Prostate gland (tissue), 2 donors: ENCODE data around the gene GNLY. TPM values are rescaled to one million over a fixed set of nuclear protein-coding genes. Genes with fewer than 3 reads are reported as not detected.
"Not testable (repeated sequence)": the region's sequence is repeated elsewhere in the genome, so short reads cannot be mapped to it uniquely, and the experiment has no call there.

Source experiments
- DNase-seq: peaks from one replicate; pipeline ENCODE4 v3.0.0-alpha.2; 2019; ENCODE audit warnings: low spot score
- H3K27ac ChIP-seq, 2 donors: fragments of 200-600 bp; sonication (generic); 2 replicates each; pipeline ENCODE4 v1.5.1; 2017 to 2019
- H3K27me3 ChIP-seq: fragments of 200-600 bp; sonication (generic); replicated peaks from 2 replicates; pipeline ENCODE4 v1.5.1; 2019; ENCODE audit not compliant: insufficient read depth
- H3K36me3 ChIP-seq, 2 donors: fragments of 200-600 bp; sonication (generic); 1 replicate in 1 of 2; 2 replicates in 1 of 2; pipeline versions ENCODE4 v1.5.1 to v1.8.1; 2017 to 2019
- H3K4me1 ChIP-seq: fragments of 200-600 bp; sonication (generic); replicated peaks from 2 replicates; pipeline ENCODE4 v1.5.1; 2019
- H3K4me3 ChIP-seq, 2 donors: fragments of 200-600 bp; sonication (generic); 2 replicates each; pipeline ENCODE4 v1.5.1; 2017 to 2019
- H3K9me3 ChIP-seq: fragments of 200-600 bp; sonication (generic); 2 replicates; pipeline ENCODE4 v1.5.1; 2017
- CTCF ChIP-seq, 4 experiments: fragments of 200-600 bp in 2 of 4; fragments of 450-650 bp in 2 of 4; sonication (generic) in 2 of 4; IDR thresholded peaks; 1 replicate in 3 of 4; 2 replicates in 1 of 4; pipeline ENCODE4 v1.5.1; 2016 to 2019; ENCODE audit warnings: antibody characterized with exemption in 4 of 4, mild to moderate bottlenecking in 2 of 4, moderate library complexity in 2 of 4
- POLR2A ChIP-seq: fragments of 450-650 bp; IDR thresholded peaks from one replicate; pipeline ENCODE4 v1.6.1; 2016; ENCODE audit warnings: antibody characterized with exemption, mild to moderate bottlenecking
- POLR2AphosphoS5 ChIP-seq: sonication (generic); formaldehyde crosslinking; IDR thresholded peaks from one replicate; pipeline ENCODE4 v1.6.1; 2017; ENCODE audit warnings: antibody characterized with exemption
- WGBS: methylation state at CpG from one replicate; pipeline ENCODE4 v1.1.5; 2018; 5-methylcytosine and 5-hydroxymethylcytosine counted together
- intact Hi-C: fragments of 100-400 bp; cut with DNase I; formaldehyde crosslinking; loops from one replicate; pipeline ENCODE4 v1.14.2; 2022
- total RNA-seq, 2 donors: library from RNA; depleted of rRNA; stranded (reverse); fragments of >200 nt; gene quantifications; one replicate each; pipeline ENCODE4 v1.1.0, GENCODE V29; 2016

GNLY gene
- total RNA-seq, 2 donors from 2014 or later = 0.36 to 0.68 TPM

GRCh38 chr2:85653996-85654395 is 40.2 kb upstream of the GNLY start:
- Histone ChIP-seq H3K36me3 (no peaks in the 10 kb centered on the region), H3K27ac (no peak overlapping the region), H3K9me3 (no peaks in the 10 kb centered on the region), H3K27me3 (no peaks in the 10 kb centered on the region), H3K4me3 (no peak overlapping the region), H3K4me1 (no peaks in the 10 kb centered on the region)
- intact Hi-C loops = no loop called here
- TF ChIP-seq POLR2AphosphoS5 (no peak), CTCF (IDR thresholded peaks at IDR 0.05) (no peak), POLR2A (no peak)
- no peak for DNase-seq
- 91% methylated on average over 3 of the region's 3 CpGs for whole genome bisulfite sequencing

- no peak for TF ChIP-seq POLR2A
- no peak for TF ChIP-seq POLR2AphosphoS5
- no peak for TF ChIP-seq CTCF (IDR thresholded peaks at IDR 0.05)
- H3K36me3 ChIP-seq = no peaks in the 10 kb centered on the region
- H3K4me1 ChIP-seq = no peaks in the 10 kb centered on the region
- no peak overlapping the region for H3K27ac ChIP-seq
- DNase-seq = no peak
- no peaks in the 10 kb centered on the region for H3K9me3 ChIP-seq
- no peaks in the 10 kb centered on the region for H3K27me3 ChIP-seq
- H3K4me3 ChIP-seq = no peak overlapping the region
- intact Hi-C loops = no loop called here
- WGBS = 89% methylated on average over 7 of the region's 7 CpGs
These were observed 38.2 kb upstream of the GNLY start for GRCh38 chr2:85655961-85656417.

- intact Hi-C loops = no loop called here
- no peak for DNase-seq
- no peaks in the 10 kb centered on the region for H3K27me3 ChIP-seq
- 80% methylated on average over 3 of the region's 3 CpGs for WGBS
- H3K36me3 ChIP-seq = no peaks in the 10 kb centered on the region
- H3K4me3 ChIP-seq = no peak overlapping the region
- no peak for TF ChIP-seq CTCF (IDR thresholded peaks at IDR 0.05)
- TF ChIP-seq POLR2AphosphoS5 = no peak
- TF ChIP-seq POLR2A = no peak
- H3K9me3 ChIP-seq = no peaks in the 10 kb centered on the region
- H3K4me1 ChIP-seq = no peaks in the 10 kb centered on the region
- H3K27ac ChIP-seq = no peak overlapping the region
These were observed 37.7 kb upstream of the GNLY start for GRCh38 chr2:85656468-85656867.

GRCh38 chr2:85657399-85657798 is 36.8 kb upstream of the GNLY start:
- H3K9me3 ChIP-seq, DNase-seq, intact Hi-C loops, H3K4me1 ChIP-seq, H3K36me3 ChIP-seq, H3K27ac ChIP-seq, H3K4me3 ChIP-seq, H3K27me3 ChIP-seq: not testable (repeated sequence)
- WGBS = 90% methylated on average over 4 of the region's 4 CpGs

GRCh38 chr2:85659324-85659981 is 34.7 kb upstream of the GNLY start:
- Histone ChIP-seq H3K36me3 (no peaks in the 10 kb centered on the region), H3K9me3 (no peaks in the 10 kb centered on the region), H3K4me1 (no peaks in the 10 kb centered on the region), H3K27me3 (no peaks in the 10 kb centered on the region), H3K27ac (no peak overlapping the region), H3K4me3 (no peak overlapping the region)
- intact Hi-C loops = no loop called here
- TF ChIP-seq CTCF (IDR thresholded peaks at IDR 0.05) (no peak), POLR2AphosphoS5 (no peak), POLR2A (no peak)
- WGBS = 89% methylated on average over 11 of the region's 13 CpGs
- DNase-seq = no peak

GRCh38 chr2:85660301-85660700 is 33.9 kb upstream of the GNLY start:
- intact Hi-C loops, H3K4me3 ChIP-seq, H3K9me3 ChIP-seq, H3K27ac ChIP-seq, H3K27me3 ChIP-seq, DNase-seq, H3K4me1 ChIP-seq, H3K36me3 ChIP-seq: not testable (repeated sequence)
- 96% methylated on average over 11 of the region's 11 CpGs for WGBS
